MCF 10A (cell line): Measurements from ENCODE around the gene FBP1. TPM values are rescaled to one million over a fixed set of nuclear protein-coding genes. Genes with fewer than 3 reads are reported as not detected.

Source experiments
- BruUV-seq: library from RNA; stranded (reverse); fragments of 400-500 nt; replicated peaks from 2 replicates; lab custom pipeline; 2021; lab: Mats Ljungman, UMichigan
- CTCF ChIA-PET: fragments of 300-600 bp; sonication (Branson Sonifier 250); formaldehyde crosslinking; extraction: SDS; loops from one replicate; lab custom pipeline; 2021; ENCODE audit warnings: antibody characterized with exemption, inconsistent platforms; lab: Yijun Ruan, JAX
- POLR2A ChIA-PET: fragments of 300-600, 350-650 bp; sonication (Branson Sonifier 250); formaldehyde crosslinking; extraction: SDS; loops from one replicate; lab custom pipeline; 2020; ENCODE audit warnings: antibody characterized with exemption, inconsistent platforms; lab: Yijun Ruan, JAX
- DNase-seq: peaks from one replicate; pipeline ENCODE4 v3.0.0-alpha.2; 2018; ENCODE audit not compliant: unreplicated experiment
- H3K27ac Mint-ChIP-seq: one replicate; pipeline ENCODE4 v1.8.0; 2022; ENCODE audit warnings: mild to moderate bottlenecking, low read depth, mixed read lengths; ENCODE audit not compliant: unreplicated experiment
- H3K27me3 Mint-ChIP-seq: one replicate; pipeline ENCODE4 v1.8.0; 2022; ENCODE audit warnings: mixed read lengths; ENCODE audit not compliant: insufficient read depth, unreplicated experiment
- H3K36me3 Mint-ChIP-seq: one replicate; pipeline ENCODE4 v1.8.0; 2022; ENCODE audit warnings: mild to moderate bottlenecking, moderate library complexity, mixed read lengths; ENCODE audit not compliant: insufficient read depth, unreplicated experiment
- H3K4me1 Mint-ChIP-seq: one replicate; pipeline ENCODE4 v1.8.0; 2022; ENCODE audit warnings: mixed read lengths; ENCODE audit not compliant: insufficient read depth, unreplicated experiment
- H3K4me3 Mint-ChIP-seq: one replicate; pipeline ENCODE4 v1.8.0; 2022; ENCODE audit warnings: mild to moderate bottlenecking, moderate library complexity, mixed read lengths; ENCODE audit not compliant: unreplicated experiment
- H3K9me3 Mint-ChIP-seq: one replicate; pipeline ENCODE4 v1.8.0; 2022; ENCODE audit warnings: mixed read lengths; ENCODE audit not compliant: unreplicated experiment
- CTCF ChIP-seq: fragments of 200-600 bp; IDR thresholded peaks from one replicate; pipeline ENCODE4 v1.8.0; 2022; ENCODE audit warnings: antibody characterized with exemption, mild to moderate bottlenecking; ENCODE audit not compliant: unreplicated experiment
- intact Hi-C: fragments of 100-400 bp; cut with micrococcal nuclease; formaldehyde crosslinking; loops from 2 replicates; pipeline ENCODE4 v1.14.1; 2022
- total RNA-seq: library from RNA; stranded (reverse); gene quantifications from 2 replicates; pipeline ENCODE4 v1.2.3, GENCODE V29; 2022

Gene FBP1
- total RNA-seq, 1 experiment from 2014 or later, result not detected

- no peaks in the 10 kb centered on the region for H3K36me3 Mint-ChIP-seq
- H3K9me3 Mint-ChIP-seq, result no peaks in the 10 kb centered on the region
- H3K27ac Mint-ChIP-seq, result no peak overlapping the region
- no TSS peak for BruUV-seq
- ChIA-PET CTCF (interaction anchor here (0.9 kb wide), 1 partner anchor 12 kb away, joined by 4 read pairs; no protein-coding TSS in a partner anchor), POLR2A (no interaction called here)
- no peak for DNase-seq
- H3K27me3 Mint-ChIP-seq, result no peaks in the 10 kb centered on the region
- H3K4me3 Mint-ChIP-seq, result no peak overlapping the region
- H3K4me1 Mint-ChIP-seq, result no peaks in the 10 kb centered on the region
- intact Hi-C loops, result no loop called here
- TF ChIP-seq CTCF, result no peak
Measured at GRCh38 chr9:94554078-94554438, 85.3 kb downstream of the FBP1 start.

Other genes with a start within 250 kb of the FBP1 start
- not detected in 2 replicates for gene PCAT7, start 84.4 kb downstream of the FBP1 start, total RNA-seq
- not detected in 2 replicates for gene FBP2, start 45.7 kb downstream of the FBP1 start, total RNA-seq
- gene AOPEP, start 87.2 kb upstream of the FBP1 start, total RNA-seq, result 32.4 and 34.6 TPM in 2 replicates